SK-N-SH treated with all-trans-retinoic acid at 6 μM for 48 hours (cell line): Measurements from ENCODE around the gene DTX4.

Experiments
- TOX ChIP-seq: fragments of 250-450 bp; sonication (Bioruptor Pico); IDR thresholded peaks from 2 replicates; pipeline ENCODE4 v1.8.0; 2021; ENCODE audit warnings: mild to moderate bottlenecking, moderate library complexity, borderline replicate concordance
- TF ChIP-seq, protein P1 (sequence below): fragments of 250-450 bp; sonication (Bioruptor Pico); IDR thresholded peaks from 2 replicates; pipeline ENCODE4 v1.8.0; 2020; ENCODE audit warnings: mild to moderate bottlenecking, moderate library complexity, borderline replicate concordance

DNA sequence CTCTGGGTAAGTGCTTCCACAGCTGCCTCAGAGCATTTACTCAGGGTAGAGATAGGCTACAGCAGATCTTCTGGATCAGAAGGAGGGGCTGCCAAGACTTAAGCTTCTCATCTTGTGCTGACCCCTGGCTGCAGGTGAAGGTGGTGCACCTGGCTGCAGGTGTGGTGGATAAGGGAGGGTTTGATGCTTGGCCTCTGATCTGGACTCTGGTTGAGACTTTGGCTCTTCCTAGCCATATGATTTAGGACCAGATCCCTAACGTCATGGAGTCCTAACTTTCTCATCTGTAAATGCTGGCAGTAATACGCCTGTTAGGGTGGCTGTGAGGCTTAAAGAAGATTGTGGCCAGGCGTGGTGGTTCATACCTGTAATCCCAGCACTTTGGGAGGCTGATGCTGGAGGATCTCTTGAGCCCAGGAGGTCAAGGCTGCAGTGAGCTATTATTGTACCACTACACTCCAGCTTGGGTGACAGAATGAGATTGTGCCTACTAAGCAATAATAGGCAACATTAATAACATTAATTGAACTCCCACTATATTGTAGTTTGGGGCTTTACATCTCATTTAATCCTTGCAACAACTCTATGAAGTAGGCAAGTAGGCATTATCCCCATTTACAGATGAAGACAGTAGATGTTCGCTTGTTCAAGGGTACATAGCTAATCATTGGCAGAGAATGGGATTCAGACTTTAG lies 10.7 kb downstream of the DTX4 start:
- TF ChIP-seq, protein P1, sequence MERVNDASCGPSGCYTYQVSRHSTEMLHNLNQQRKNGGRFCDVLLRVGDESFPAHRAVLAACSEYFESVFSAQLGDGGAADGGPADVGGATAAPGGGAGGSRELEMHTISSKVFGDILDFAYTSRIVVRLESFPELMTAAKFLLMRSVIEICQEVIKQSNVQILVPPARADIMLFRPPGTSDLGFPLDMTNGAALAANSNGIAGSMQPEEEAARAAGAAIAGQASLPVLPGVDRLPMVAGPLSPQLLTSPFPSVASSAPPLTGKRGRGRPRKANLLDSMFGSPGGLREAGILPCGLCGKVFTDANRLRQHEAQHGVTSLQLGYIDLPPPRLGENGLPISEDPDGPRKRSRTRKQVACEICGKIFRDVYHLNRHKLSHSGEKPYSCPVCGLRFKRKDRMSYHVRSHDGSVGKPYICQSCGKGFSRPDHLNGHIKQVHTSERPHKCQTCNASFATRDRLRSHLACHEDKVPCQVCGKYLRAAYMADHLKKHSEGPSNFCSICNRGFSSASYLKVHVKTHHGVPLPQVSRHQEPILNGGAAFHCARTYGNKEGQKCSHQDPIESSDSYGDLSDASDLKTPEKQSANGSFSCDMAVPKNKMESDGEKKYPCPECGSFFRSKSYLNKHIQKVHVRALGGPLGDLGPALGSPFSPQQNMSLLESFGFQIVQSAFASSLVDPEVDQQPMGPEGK (CRISPR knock-in tag) = no peak
- no peak for TF ChIP-seq TOX (CRISPR knock-in tag)
